Thyroid gland (tissue), 4 donors: ENCODE results near the gene BAHD1.

ENCODE experiments used
- CTCF ChIP-seq, 6 experiments: fragments of 200-600 bp in 3 of 6; fragments of 450-650 bp in 3 of 6; sonication (generic) in 3 of 6; IDR thresholded peaks; one replicate each; pipeline ENCODE4 v1.5.1; 2016 to 2019; ENCODE audit warnings: antibody characterized with exemption in 6 of 6, mild to moderate bottlenecking in 2 of 6, inconsistent platforms in 1 of 6, moderate library complexity in 1 of 6
- POLR2A ChIP-seq, 2 donors: fragments of 450-650 bp; IDR thresholded peaks; one replicate each; pipeline ENCODE4 v1.6.1; 2017; ENCODE audit warnings: antibody characterized with exemption in 2 of 2, mild to moderate bottlenecking in 2 of 2, moderate library complexity in 1 of 2

- TF ChIP-seq CTCF (IDR thresholded peaks at IDR 0.05) (no peak), POLR2A (IDR thresholded peaks at IDR 0.05) (no peak)
Measured at GRCh38 chr15:40493089-40493840, 52.5 kb downstream of the BAHD1 start.
